Panc1 (cell line): ENCODE data around the gene ERCC6.

Experiments used
- POLR2AphosphoS5 ChIP-seq: IDR thresholded peaks from 2 replicates; pipeline ENCODE4 v1.6.1; 2012; ENCODE audit warnings: mild to moderate bottlenecking, low read depth, low read length, moderate library complexity
- SIN3A ChIP-seq: IDR thresholded peaks from 2 replicates; pipeline ENCODE4 v1.6.1; 2012; ENCODE audit warnings: low read depth, mild to moderate bottlenecking, low read length, moderate library complexity, borderline replicate concordance; ENCODE audit not compliant: insufficient read depth
- TCF7L2 ChIP-seq: IDR thresholded peaks from 2 replicates; pipeline ENCODE4 v1.6.1; 2011; ENCODE audit warnings: mild to moderate bottlenecking, low read depth, low read length, inconsistent platforms
- TF ChIP-seq, protein P1 (sequence below): fragments of 450-650 bp; IDR thresholded peaks from 2 replicates; pipeline ENCODE4 v1.5.1; 2017; ENCODE audit warnings: mild to moderate bottlenecking
- TF ChIP-seq, protein P2 (sequence below), 2 experiments: IDR thresholded peaks; 2 replicates each; pipeline ENCODE4 v1.6.1; 2011 to 2012; ENCODE audit warnings: low read depth in 2 of 2, control low read depth in 1 of 2, low read length in 1 of 2, mild to moderate bottlenecking in 1 of 2, moderate library complexity in 1 of 2; ENCODE audit not compliant: insufficient read depth in 1 of 2

DNA sequence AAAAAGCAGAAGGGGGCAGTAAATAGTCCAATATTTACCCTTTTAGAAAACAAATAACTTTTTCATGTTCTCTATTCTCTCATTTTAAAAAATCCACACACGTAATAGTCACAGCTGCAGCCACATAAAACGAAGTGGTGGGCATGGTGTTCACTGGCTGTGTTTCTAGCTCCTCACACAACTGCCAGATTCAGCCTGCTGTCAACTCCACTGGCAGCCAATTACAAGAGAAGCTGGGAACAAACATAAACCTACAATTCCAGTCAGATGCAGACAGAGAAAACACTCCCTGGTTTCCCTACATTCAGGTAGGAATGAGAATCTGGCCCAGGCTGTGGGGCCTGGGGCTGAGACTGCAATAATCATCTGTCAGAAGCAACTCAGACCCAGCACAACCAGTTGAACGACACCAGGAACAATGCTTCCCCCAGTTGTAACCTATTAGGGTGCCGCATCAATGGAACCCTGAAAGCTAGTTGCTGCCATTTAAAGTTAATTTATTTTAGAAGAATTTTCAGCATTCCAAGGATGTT, 29.1 kb downstream of the ERCC6 start:
- TF ChIP-seq, protein P1, sequence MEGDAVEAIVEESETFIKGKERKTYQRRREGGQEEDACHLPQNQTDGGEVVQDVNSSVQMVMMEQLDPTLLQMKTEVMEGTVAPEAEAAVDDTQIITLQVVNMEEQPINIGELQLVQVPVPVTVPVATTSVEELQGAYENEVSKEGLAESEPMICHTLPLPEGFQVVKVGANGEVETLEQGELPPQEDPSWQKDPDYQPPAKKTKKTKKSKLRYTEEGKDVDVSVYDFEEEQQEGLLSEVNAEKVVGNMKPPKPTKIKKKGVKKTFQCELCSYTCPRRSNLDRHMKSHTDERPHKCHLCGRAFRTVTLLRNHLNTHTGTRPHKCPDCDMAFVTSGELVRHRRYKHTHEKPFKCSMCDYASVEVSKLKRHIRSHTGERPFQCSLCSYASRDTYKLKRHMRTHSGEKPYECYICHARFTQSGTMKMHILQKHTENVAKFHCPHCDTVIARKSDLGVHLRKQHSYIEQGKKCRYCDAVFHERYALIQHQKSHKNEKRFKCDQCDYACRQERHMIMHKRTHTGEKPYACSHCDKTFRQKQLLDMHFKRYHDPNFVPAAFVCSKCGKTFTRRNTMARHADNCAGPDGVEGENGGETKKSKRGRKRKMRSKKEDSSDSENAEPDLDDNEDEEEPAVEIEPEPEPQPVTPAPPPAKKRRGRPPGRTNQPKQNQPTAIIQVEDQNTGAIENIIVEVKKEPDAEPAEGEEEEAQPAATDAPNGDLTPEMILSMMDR: no peak
- TF ChIP-seq POLR2AphosphoS5 (no peak), SIN3A (no peak), TCF7L2 (no peak)
- TF ChIP-seq, protein P2, sequence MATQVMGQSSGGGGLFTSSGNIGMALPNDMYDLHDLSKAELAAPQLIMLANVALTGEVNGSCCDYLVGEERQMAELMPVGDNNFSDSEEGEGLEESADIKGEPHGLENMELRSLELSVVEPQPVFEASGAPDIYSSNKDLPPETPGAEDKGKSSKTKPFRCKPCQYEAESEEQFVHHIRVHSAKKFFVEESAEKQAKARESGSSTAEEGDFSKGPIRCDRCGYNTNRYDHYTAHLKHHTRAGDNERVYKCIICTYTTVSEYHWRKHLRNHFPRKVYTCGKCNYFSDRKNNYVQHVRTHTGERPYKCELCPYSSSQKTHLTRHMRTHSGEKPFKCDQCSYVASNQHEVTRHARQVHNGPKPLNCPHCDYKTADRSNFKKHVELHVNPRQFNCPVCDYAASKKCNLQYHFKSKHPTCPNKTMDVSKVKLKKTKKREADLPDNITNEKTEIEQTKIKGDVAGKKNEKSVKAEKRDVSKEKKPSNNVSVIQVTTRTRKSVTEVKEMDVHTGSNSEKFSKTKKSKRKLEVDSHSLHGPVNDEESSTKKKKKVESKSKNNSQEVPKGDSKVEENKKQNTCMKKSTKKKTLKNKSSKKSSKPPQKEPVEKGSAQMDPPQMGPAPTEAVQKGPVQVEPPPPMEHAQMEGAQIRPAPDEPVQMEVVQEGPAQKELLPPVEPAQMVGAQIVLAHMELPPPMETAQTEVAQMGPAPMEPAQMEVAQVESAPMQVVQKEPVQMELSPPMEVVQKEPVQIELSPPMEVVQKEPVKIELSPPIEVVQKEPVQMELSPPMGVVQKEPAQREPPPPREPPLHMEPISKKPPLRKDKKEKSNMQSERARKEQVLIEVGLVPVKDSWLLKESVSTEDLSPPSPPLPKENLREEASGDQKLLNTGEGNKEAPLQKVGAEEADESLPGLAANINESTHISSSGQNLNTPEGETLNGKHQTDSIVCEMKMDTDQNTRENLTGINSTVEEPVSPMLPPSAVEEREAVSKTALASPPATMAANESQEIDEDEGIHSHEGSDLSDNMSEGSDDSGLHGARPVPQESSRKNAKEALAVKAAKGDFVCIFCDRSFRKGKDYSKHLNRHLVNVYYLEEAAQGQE (IDR thresholded peaks at IDR 0.05; ENCODE audit: insufficient read depth in 1 of 2, low read depth in 2 of 2, low read length in 1 of 2): no peak
